Esophagus muscularis mucosa (tissue), 4 donors: ENCODE results near the gene SULT2A1. TPM values are rescaled to one million over a fixed set of nuclear protein-coding genes. Genes with fewer than 3 reads are reported as not detected.

Source experiments
- DNase-seq: peaks from one replicate; pipeline ENCODE4 v3.0.0-alpha.2; 2017; ENCODE audit errors: extremely low spot score
- H3K27ac ChIP-seq, 4 donors: fragments of 200-600 bp; sonication (generic); replicated peaks in 1 of 4; 1 replicate in 3 of 4; 2 replicates in 1 of 4; pipeline ENCODE4 v1.5.1; 2016 to 2019; ENCODE audit warnings: mild to moderate bottlenecking in 1 of 4
- H3K27me3 ChIP-seq, 4 donors: fragments of 200-600 bp; sonication (generic); one replicate each; pipeline versions ENCODE4 v1.5.1 to v1.6.0; 2016 to 2019
- H3K36me3 ChIP-seq, 4 donors: fragments of 200-600 bp; sonication (generic); one replicate each; pipeline ENCODE4 v1.5.1; 2016 to 2019
- H3K4me1 ChIP-seq, 4 donors: fragments of 200-600 bp; sonication (generic); one replicate each; pipeline ENCODE4 v1.5.1; 2016 to 2019
- H3K4me3 ChIP-seq, 4 donors: fragments of 200-600 bp; sonication (generic); 1 replicate in 2 of 4; 2 replicates in 2 of 4; pipeline ENCODE4 v1.5.1; 2016 to 2019; ENCODE audit warnings: mild to moderate bottlenecking in 4 of 4, moderate library complexity in 1 of 4
- H3K9me3 ChIP-seq, 4 donors: fragments of 200-600 bp; sonication (generic); 1 replicate in 3 of 4; 2 replicates in 1 of 4; pipeline ENCODE4 v1.5.1; 2016 to 2019
- CTCF ChIP-seq, 3 experiments: fragments of 200-600 bp in 2 of 3; fragments of 450-650 bp in 1 of 3; sonication (generic) in 2 of 3; IDR thresholded peaks; one replicate each; pipeline ENCODE4 v1.5.1; 2017 to 2019; ENCODE audit warnings: antibody characterized with exemption in 3 of 3, mild to moderate bottlenecking in 2 of 3, moderate library complexity in 1 of 3
- EP300 ChIP-seq: sonication (generic); formaldehyde crosslinking; IDR thresholded peaks from one replicate; pipeline ENCODE4 v1.6.1; 2017; ENCODE audit warnings: antibody characterized with exemption
- POLR2A ChIP-seq: fragments of 450-650 bp; IDR thresholded peaks from one replicate; pipeline ENCODE4 v1.6.1; 2017; ENCODE audit warnings: antibody characterized with exemption, moderate library complexity, mild to moderate bottlenecking, low read depth
- POLR2AphosphoS5 ChIP-seq, 2 donors: sonication (generic); formaldehyde crosslinking; IDR thresholded peaks; one replicate each; pipeline ENCODE4 v1.6.1; 2017; ENCODE audit warnings: antibody characterized with exemption in 2 of 2
- WGBS: methylation state at CpG from one replicate; pipeline ENCODE4 v1.1.5; 2018; 5-methylcytosine and 5-hydroxymethylcytosine counted together
- intact Hi-C: fragments of 100-400 bp; cut with DNase I; formaldehyde crosslinking; loops from one replicate; pipeline ENCODE4 v1.15.1; 2023
- total RNA-seq, 4 donors: library from RNA; depleted of rRNA; stranded (reverse); fragments of >200 nt; gene quantifications; one replicate each; pipeline versions ENCODE4 v1.1.0 to v1.2.1, GENCODE V29; 2016

Gene SULT2A1
- total RNA-seq, 4 donors from 2014 or later, result not detected

GRCh38 chr19:47899335-47899734 is 13.2 kb upstream of the SULT2A1 start:
- Histone ChIP-seq H3K9me3 (peaks cover 0 to 14% (median 8%) of the 10 kb centered on the region in 4 donors), H3K36me3 (no peaks in the 10 kb centered on the region), H3K27ac (no peak overlapping the region), H3K4me3 (no peak overlapping the region), H3K27me3 (peaks cover 0 to 37% (median 0%) of the 10 kb centered on the region in 4 donors), H3K4me1 (no peaks in the 10 kb centered on the region)
- no peak for DNase-seq
- TF ChIP-seq CTCF (IDR thresholded peaks at IDR 0.05) (no peak), POLR2A (no peak), EP300 (no peak), POLR2AphosphoS5 (IDR thresholded peaks at IDR 0.05) (no peak)
- intact Hi-C loops, result no loop called here
- WGBS, result 95% methylated on average over 8 of the region's 8 CpGs

DNA sequence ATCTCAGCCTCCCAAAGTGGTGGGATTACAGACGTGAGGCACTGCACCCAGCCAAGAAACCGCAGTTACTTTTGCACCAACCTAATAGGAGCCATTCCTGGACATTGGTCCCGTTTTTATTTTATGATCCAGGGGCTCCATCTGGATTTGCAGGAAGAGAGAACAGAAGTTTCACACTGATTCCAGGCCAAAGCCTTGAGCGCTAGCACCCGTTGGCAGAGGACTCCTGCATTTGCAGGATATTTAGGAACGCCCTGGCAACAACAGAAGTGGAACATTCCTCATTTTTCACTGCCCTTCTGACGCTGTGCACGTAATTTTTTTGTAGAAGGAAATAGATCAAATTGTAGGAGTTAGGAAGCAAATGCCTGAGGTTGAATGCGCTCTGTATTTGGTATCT is 11.7 kb upstream of the SULT2A1 start:
- peaks cover 0 to 14% (median 8%) of the 10 kb centered on the region in 4 donors for H3K9me3 ChIP-seq
- H3K4me1 ChIP-seq, result no peaks in the 10 kb centered on the region
- TF ChIP-seq CTCF (IDR thresholded peaks at IDR 0.05), result no peak
- TF ChIP-seq EP300, result no peak
- TF ChIP-seq POLR2A, result no peak
- no peak for TF ChIP-seq POLR2AphosphoS5 (IDR thresholded peaks at IDR 0.05)
- DNase-seq, result no peak
- intact Hi-C loops, result no loop called here
- H3K27ac ChIP-seq, result no peak overlapping the region
- no peak overlapping the region for H3K4me3 ChIP-seq
- 77% methylated on average over 9 of the region's 9 CpGs for WGBS
- H3K27me3 ChIP-seq, result peaks cover 0 to 33% (median 0%) of the 10 kb centered on the region in 4 donors
- no peaks in the 10 kb centered on the region for H3K36me3 ChIP-seq

- intact Hi-C loops, result no loop called here
- H3K27me3 ChIP-seq, result peaks cover 0 to 23% (median 0%) of the 10 kb centered on the region in 4 donors
Observed at GRCh38 chr19:47896773-47897172, 10.7 kb upstream of the SULT2A1 start.

GRCh38 chr19:47896019-47896418 is 9.9 kb upstream of the SULT2A1 start:
- H3K4me3 ChIP-seq, result no peak overlapping the region
- peaks cover 0 to 19% (median 0%) of the 10 kb centered on the region in 4 donors for H3K27me3 ChIP-seq
- TF ChIP-seq CTCF (IDR thresholded peaks at IDR 0.05), result no peak
- no peak for TF ChIP-seq POLR2AphosphoS5 (IDR thresholded peaks at IDR 0.05)
- no peak for TF ChIP-seq EP300
- no peak for TF ChIP-seq POLR2A
- H3K27ac ChIP-seq, result no peak overlapping the region
- no peak for DNase-seq
- intact Hi-C loops, result no loop called here
- H3K9me3 ChIP-seq, result peaks cover 0 to 14% (median 8%) of the 10 kb centered on the region in 4 donors
- no peaks in the 10 kb centered on the region for H3K4me1 ChIP-seq
- no peaks in the 10 kb centered on the region for H3K36me3 ChIP-seq
- WGBS, result 95% methylated on average over 4 of the region's 4 CpGs

More at GRCh38 chr19:47896773-47897172, 10.7 kb upstream of the SULT2A1 start:
- Histone ChIP-seq H3K9me3 (peaks cover 0 to 14% (median 8%) of the 10 kb centered on the region in 4 donors), H3K4me1 (no peaks in the 10 kb centered on the region), H3K27ac (no peak overlapping the region), H3K36me3 (no peaks in the 10 kb centered on the region), H3K4me3 (no peak overlapping the region)
- no peak for DNase-seq
- TF ChIP-seq EP300 (no peak), POLR2A (no peak), CTCF (IDR thresholded peaks at IDR 0.05) (no peak), POLR2AphosphoS5 (IDR thresholded peaks at IDR 0.05) (no peak)
- WGBS, result 94% methylated on average over 5 of the region's 5 CpGs
